Superior temporal gyrus (tissue), 1 donor: ENCODE measurements around the gene ZBTB33.
A peak's percentile ranks its signal among the peaks of the same experiment; 100 is the strongest.

Experiments used
- DNase-seq: peaks from one replicate; pipeline ENCODE4 v3.0.0-alpha.2; 2016; ENCODE audit errors: extremely low spot score

Gene ZBTB33

DNA sequence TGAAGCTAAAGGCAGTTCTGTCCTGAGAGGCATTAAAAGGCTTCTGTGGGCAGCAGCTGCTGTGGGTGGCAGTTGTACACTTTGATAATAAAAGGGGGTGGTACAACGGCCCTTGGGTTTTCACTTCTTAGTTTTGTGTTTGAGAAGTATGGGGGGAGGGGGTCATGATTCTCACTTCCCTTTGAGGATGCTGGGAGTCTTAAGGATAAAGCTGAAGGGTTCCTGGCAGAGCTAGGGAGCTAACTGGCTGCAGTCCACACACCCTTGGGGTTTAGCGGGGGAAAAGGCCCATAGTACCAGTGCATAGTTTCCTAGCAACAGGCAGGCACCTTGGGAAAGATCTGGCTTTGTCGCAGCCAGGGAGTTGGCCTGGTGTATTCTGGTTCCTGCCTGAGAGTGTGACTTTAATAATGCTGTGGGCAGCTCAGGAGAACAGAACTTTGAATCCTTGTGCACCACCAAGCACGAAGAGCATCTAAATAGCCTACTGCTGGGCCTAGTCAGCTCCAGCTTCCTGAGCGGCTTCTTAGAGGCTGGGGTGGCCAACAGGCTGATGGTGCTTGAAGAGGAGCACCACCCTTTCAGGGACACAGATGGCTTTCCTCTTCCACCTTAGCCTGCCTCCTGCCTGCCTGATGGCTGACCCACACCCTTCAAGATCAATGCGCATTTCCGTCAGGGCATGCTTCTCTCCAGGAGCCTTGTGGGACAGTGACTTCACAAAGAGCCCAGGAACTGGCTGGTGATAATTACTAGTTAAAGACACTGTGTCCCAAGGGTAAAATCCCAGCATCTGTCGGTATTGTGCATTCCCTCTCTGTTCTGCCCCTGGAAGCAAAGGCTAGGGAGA lies 12.5 kb downstream of the ZBTB33 start:
- DNase-seq: no peak

DNA sequence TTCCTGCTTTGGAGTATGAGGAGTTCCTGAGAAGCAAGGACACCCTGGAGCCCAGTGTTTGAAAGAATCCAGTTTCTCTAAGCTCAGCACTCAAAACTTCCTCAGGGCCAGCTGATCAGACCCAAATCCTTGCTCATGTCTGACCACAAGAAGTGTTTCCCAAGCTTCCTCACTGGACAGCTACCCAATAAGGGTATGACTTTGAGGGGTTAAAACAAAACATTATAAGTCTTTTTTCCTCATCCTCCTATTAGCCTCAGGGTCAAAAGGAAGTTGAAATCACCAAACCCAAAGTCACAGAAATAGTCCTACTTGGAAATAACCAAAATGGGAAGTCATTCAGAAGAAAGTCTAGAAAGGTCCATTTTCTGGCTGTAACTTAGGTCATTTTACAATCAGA lies 13.7 kb downstream of the ZBTB33 start:
- DNase-seq: no peak

GRCh38 chrX:120269373-120270035 lies 18.9 kb downstream of the ZBTB33 start:
- no peak for DNase-seq

DNA sequence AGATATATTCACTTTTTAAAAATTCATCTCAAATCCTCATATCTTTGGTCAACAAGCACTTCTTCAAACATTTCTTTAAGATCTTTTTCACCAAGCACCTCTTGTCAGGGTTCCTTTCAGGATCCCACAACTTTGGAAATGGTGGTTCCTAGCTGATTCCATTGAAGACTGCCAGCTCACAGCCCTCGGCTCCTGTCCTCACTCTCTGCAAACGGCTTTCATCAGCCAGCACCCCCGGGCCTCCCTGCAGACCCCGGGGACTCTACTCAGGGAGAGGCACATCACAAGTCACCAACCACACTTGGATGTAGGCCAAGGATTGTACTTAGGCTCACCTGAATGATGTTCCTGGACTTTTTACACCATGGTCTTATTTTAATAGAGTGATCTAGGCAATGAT lies 20.0 kb downstream of the ZBTB33 start:
- DNase-seq: no peak

GRCh38 chrX:120271218-120271617 lies 20.6 kb downstream of the ZBTB33 start:
- no peak for DNase-seq

GRCh38 chrX:120274145-120274544 lies 23.5 kb downstream of the ZBTB33 start:
- DNase-seq: no peak

GRCh38 chrX:120274958-120275357 lies 24.3 kb downstream of the ZBTB33 start:
- no peak for DNase-seq

- no peak for DNase-seq
Observed at GRCh38 chrX:120281021-120281624, 30.5 kb downstream of the ZBTB33 start.

GRCh38 chrX:120281761-120282160 lies 31.1 kb downstream of the ZBTB33 start:
- DNase-seq: no peak

- no peak for DNase-seq
Observed at GRCh38 chrX:120282697-120283096, 32.1 kb downstream of the ZBTB33 start.

DNA sequence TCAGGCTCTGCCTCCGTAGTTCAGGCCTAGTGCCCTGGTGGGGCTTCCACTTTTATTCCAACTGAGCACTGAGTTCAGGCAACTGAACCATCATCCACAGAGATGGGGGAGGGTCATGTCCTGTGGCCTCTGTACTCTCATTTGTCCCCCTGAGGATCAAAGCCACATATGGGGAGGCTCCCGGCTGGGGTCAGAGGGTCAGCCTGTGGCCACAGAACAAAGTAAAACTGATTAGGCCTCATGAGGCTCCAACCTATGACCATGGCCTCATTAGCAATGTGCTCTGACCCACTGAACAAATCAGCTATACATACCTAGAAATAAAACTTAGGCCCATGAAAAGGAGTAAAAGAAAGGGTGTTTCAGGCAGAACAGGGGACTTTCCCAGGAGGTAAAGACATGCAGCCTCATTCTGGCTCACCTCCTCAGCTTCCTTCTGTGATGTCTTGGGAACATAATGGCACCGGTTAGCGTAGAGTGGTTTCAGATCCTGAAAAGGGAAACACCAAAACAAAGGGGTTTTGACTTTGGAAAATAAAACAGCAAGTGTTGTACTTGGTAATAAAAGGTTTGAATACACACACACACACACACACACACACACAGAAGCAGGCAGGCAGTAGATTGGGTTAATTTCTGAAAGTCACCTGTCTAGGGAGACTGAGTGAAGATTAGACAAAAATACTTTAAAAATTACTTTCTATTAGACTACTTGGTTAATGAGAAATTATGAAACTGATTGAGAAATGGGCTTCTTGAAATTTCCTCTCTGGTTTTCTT lies 36.3 kb downstream of the ZBTB33 start:
- no peak for DNase-seq

GRCh38 chrX:120287513-120288112 lies 37.0 kb downstream of the ZBTB33 start:
- DNase-seq: no peak

DNA sequence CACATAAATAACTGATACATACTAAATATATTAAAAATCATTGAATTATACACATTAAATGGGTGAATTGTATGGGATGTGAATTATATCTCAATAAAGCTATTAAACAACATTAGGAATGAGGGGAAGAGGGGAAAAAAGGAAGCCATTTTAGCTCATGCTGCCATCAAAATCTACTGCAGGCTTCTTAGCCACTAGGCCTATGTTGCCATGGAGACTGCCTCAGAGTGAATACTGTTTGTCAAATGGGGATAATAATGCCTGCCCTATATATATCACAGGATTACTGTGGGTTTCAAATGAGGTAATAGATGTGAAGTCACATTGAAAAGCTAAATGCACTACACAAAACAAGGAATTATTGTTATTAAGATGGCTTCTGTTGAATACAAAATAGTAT lies 39.5 kb downstream of the ZBTB33 start:
- DNase-seq: no peak

- no peak for DNase-seq
Observed at GRCh38 chrX:120291211-120291610, 40.6 kb downstream of the ZBTB33 start.

DNA sequence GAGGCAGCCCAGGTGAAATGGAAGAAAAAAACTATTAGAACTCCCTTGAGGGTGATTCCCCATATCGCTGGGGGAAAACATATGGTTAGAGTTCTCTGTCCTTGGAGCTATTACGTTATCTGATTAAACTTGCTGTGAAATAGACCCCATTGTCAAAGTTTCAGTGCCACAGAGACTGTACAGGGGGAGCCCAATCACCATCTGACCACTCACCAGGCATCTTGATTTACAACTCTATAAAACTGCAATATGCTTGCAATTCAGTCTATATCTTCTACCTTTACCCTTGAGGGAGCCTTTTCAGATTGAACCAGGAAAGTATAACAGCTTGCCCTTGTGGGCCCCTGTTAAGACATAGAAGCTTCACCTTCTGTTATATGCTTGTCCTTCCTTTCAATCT lies 42.4 kb downstream of the ZBTB33 start:
- no peak for DNase-seq

- no peak for DNase-seq
Observed at GRCh38 chrX:120294651-120295050, 44.0 kb downstream of the ZBTB33 start.

DNA sequence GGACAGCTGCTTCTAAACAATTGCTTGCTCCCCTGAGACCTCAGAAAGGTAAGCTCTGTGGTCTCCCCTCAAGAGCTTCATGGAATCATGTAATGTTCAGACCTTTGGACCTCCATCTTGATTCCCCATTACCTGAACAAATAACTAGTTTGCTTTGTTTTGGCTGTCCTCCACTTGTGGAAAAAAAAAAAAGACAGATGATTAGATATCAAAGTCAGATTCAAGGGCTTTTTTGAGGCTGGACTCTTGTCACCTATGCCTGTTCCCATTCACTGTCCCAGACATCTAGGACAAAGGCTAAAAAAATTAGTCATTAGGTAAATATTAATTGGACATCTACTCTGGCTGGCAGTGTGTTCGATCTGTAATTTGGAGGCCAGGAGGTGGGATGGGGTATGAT lies 47.3 kb downstream of the ZBTB33 start:
- no peak for DNase-seq

DNA sequence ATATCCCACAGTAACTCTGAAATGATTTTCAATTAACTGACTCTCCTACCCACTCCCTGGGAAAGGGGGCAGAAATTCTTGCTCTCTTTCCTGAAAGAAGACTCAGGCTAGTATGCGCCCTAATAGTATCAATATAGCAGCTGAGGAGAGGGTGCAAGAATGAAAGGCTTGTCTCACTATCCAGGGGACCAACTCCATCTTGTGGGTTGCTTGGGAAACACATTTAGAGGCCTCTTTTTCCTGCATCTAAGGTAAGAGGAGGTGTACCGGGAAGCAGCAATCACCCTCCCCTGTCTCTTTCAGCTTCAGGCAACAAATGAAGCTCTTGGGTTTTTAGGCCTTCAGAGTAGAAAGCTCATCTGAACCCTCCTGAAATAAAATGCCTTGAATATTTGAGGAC lies 49.3 kb downstream of the ZBTB33 start:
- DNase-seq: peak; percentile 9

DNA sequence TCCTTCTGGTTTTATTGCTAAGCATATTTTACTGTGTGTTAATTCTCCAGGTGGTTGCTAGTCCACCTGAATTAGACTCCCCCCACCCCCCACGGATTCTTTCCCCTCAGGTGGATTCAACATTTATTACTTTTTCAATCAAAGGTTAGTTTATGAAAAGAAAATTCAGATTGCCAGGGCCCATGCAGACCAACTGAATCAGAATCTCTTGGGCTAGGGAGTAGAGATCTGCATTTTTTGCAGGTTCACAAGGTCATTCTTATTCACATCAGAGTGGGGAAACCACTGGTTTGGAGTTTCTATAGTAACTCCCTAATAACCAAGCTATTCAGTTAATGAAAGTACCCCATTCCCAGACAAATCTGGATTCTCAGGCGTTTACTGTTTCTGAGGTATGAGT lies 50.9 kb downstream of the ZBTB33 start:
- DNase-seq: no peak

GRCh38 chrX:120301960-120302359 lies 51.3 kb downstream of the ZBTB33 start:
- DNase-seq: no peak

- no peak for DNase-seq
Observed at GRCh38 chrX:120302434-120302833, 51.8 kb downstream of the ZBTB33 start.

DNA sequence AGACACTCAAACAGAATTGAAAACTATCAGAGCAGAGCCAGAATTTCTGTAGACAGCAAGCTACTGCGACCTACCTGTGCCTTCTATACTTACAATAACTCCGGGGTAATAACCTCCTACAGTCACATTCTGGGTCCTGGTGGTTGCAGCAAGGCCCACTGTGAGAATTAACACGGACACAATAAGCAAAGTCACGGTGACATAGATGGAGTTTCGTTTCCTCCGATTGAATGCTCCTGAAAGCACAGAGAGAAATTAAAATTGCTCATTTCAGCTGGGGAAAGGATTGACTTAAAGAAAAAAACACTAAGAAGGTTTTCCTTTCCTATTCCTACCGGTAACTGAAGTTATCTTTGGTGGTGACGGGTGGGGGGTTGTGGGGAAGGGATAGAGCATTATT lies 53.6 kb downstream of the ZBTB33 start:
- no peak for DNase-seq
